Testis (tissue), 2 donors: ENCODE results near the gene URM1.

Source experiments
- POLR2A ChIP-seq: fragments of 450-650 bp; IDR thresholded peaks from one replicate; pipeline ENCODE4 v1.6.1; 2017; ENCODE audit warnings: antibody characterized with exemption, mild to moderate bottlenecking, moderate library complexity
- TF ChIP-seq, protein P1 (sequence below), 3 experiments: fragments of 450-650 bp in 2 of 3; fragments of 200-600 bp in 1 of 3; sonication (generic) in 1 of 3; IDR thresholded peaks; one replicate each; pipeline ENCODE4 v1.5.1; 2016 to 2019; ENCODE audit warnings: antibody characterized with exemption in 3 of 3, mild to moderate bottlenecking in 2 of 3, moderate library complexity in 1 of 3

DNA sequence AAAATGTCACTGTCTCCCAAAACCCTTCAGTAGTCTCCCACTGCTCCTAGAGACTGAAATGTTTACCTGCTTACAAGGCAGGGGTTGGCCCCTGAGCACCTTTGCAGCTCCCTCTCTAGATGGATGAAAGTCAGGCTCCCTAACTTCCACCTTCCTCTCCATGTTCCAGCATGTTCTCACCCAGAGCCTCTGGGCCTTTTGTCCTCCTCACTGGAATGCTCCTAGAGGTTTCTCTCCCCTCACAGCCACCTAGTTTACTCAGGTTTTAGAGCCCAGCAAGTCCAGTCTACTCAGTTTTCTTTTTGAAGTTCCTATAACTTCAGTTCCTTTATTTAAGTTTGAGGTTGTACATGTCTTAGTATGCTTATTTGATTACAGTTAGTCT, 815 bp upstream of the URM1 start:
- TF ChIP-seq POLR2A = no peak
- TF ChIP-seq, protein P1, sequence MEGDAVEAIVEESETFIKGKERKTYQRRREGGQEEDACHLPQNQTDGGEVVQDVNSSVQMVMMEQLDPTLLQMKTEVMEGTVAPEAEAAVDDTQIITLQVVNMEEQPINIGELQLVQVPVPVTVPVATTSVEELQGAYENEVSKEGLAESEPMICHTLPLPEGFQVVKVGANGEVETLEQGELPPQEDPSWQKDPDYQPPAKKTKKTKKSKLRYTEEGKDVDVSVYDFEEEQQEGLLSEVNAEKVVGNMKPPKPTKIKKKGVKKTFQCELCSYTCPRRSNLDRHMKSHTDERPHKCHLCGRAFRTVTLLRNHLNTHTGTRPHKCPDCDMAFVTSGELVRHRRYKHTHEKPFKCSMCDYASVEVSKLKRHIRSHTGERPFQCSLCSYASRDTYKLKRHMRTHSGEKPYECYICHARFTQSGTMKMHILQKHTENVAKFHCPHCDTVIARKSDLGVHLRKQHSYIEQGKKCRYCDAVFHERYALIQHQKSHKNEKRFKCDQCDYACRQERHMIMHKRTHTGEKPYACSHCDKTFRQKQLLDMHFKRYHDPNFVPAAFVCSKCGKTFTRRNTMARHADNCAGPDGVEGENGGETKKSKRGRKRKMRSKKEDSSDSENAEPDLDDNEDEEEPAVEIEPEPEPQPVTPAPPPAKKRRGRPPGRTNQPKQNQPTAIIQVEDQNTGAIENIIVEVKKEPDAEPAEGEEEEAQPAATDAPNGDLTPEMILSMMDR (IDR thresholded peaks at IDR 0.05) = no peak
